Measurements from ENCODE around the gene ACSBG1. TPM values are rescaled to one million over a fixed set of nuclear protein-coding genes. Genes with fewer than 3 reads are reported as not detected.

ACSBG1 gene
- total and polyA plus RNA-seq, 10 of the 15 experiments (the other 5 are each of a cell fraction or from before 2014, with no cell fraction given) = 0.11 to 0.75 (median 0.42) TPM

DNA sequence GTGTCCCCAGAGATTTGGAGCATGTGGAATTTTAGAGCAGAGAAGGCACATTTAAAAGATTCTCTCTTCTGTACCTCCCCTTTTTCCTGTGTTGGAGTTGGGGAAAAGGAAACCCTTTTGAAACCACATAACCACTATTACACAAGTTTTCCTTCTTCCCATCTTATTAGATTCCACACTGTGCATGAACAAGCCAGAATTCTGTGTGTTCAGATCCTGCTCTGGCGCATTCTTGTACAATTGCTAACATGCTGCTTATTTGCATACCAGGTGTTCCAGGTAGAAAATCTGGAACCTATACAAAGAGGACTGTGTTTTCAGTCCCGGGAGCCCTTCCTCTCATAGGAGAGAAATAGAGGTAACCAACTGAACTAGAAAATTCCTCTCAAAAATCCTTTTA, 100.6 kb downstream of the ACSBG1 start:
- H3K36me3 ChIP-seq (ENCODE audit: control insufficient read depth in 2 of 2, insufficient read depth in 2 of 2, low read length in 1 of 2) = no peaks in the 10 kb centered on the region
- no peak for ATAC-seq
- no peaks in the 10 kb centered on the region for H3K79me2 ChIP-seq (ENCODE audit: control insufficient read depth, insufficient read depth, low read length)
- ChIA-PET CTCF (interaction anchor here (0.6 to 7.6 kb wide), 3 partner anchors 14 to 198 kb away, joined by 3 to 70 read pairs (median 3); no protein-coding TSS in a partner anchor), RAD21 (ENCODE audit: unreplicated experiment) (interaction anchor here (1.0 to 9.5 kb wide), 4 partner anchors 15 to 105 kb away, joined by 3 to 147 read pairs (median 4); partner anchors contain the start of gene IDH3A), POLR2A (no interaction called here), SMC1A (ENCODE audit: uncharacterized antibody, unreplicated experiment) (interaction anchor here (0.6 to 4.4 kb wide), 5 partner anchors 15 to 61 kb away, joined by 3 to 57 read pairs (median 16); no protein-coding TSS in a partner anchor)
- DNase-seq (ENCODE audit: low read depth, low spot score) = no peak
- intact Hi-C loops (cut with micrococcal nuclease; ENCODE audit: unreplicated experiment) = no loop called here
- H3K9ac ChIP-seq (ENCODE audit: control insufficient read depth, insufficient read depth, low read length) = no peak overlapping the region
- H3K4me1 ChIP-seq (ENCODE audit: control insufficient read depth, insufficient read depth, low read length) = peaks cover 5% of the 10 kb centered on the region
- in situ Hi-C loops (cut with MboI) = no loop called here
- no peak overlapping the region for H2AFZ ChIP-seq (ENCODE audit: control insufficient read depth, low read depth, low read length)
- 100% methylated on average over 2 of the region's 2 CpGs for WGBS (ENCODE audit: insufficient coverage, insufficient replicate concordance, low lambda C conversion rate, missing lambda C conversion rate)
- no peaks in the 10 kb centered on the region for H3K9me3 ChIP-seq (replicated peaks; ENCODE audit: control insufficient read depth, insufficient read depth, low read length)
- TF ChIP-seq, protein P1, sequence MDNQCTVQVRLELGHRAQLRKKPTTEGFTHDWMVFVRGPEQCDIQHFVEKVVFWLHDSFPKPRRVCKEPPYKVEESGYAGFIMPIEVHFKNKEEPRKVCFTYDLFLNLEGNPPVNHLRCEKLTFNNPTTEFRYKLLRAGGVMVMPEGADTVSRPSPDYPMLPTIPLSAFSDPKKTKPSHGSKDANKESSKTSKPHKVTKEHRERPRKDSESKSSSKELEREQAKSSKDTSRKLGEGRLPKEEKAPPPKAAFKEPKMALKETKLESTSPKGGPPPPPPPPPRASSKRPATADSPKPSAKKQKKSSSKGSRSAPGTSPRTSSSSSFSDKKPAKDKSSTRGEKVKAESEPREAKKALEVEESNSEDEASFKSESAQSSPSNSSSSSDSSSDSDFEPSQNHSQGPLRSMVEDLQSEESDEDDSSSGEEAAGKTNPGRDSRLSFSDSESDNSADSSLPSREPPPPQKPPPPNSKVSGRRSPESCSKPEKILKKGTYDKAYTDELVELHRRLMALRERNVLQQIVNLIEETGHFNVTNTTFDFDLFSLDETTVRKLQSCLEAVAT (IDR thresholded peaks at IDR 0.05) = no peak
- no peak for TF ChIP-seq JUNB (IDR thresholded peaks at IDR 0.05)
- H4K20me1 ChIP-seq (ENCODE audit: control insufficient read depth, insufficient read depth) = no peaks in the 10 kb centered on the region
- no peak overlapping the region for H3K27ac ChIP-seq (ENCODE audit: control insufficient read depth, insufficient read depth)
- H3K27me3 ChIP-seq (replicated peaks in 1 of 2; ENCODE audit: control insufficient read depth in 2 of 2, insufficient read depth in 2 of 2, low read length in 1 of 2) = no peaks in the 10 kb centered on the region
- H3K4me3 ChIP-seq = no peak overlapping the region
- FAIRE-seq = no peak
- no peak overlapping the region for H3K4me2 ChIP-seq (ENCODE audit: control insufficient read depth, insufficient read depth)
- BruUV-seq (replicated peaks) = no TSS peak

DNA sequence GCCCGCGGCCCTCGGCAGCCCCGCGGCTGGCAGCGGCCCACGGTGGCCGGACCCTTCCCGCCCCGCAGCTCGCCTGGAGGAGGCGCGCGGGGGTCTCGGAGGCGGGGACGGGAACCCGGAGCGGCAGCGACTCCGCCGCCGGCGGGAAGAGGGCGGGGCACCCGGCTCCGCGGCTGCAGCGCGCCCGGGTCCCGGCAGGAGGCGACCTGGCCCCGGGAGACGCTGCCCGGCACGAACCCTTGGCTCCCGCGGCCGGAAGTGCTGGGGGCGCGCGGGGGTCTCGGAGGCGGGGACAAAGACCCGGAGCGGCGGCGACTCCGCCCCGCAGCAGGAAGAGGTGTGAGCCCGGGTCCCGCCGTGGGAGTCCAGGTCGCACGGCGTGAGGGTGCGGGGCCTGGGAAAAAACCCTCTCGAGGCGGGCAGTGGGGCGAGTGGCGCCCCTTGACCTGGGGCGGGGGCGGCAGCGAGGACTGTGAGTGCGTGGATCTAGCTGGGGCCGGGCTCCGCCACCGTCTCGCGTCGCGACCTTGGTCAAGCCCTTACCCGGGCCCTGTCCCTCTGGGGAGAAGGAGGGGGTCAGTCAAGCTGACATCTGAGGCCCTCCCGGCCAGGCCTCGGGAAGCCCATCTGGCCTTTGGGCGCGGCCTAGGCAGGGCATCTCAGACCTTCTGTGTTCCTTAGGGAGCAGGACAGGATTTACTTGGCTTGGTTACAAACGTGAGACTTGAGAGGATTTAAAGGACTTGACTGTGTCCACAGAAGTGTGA, 102.9 kb downstream of the ACSBG1 start, which contains the start of gene CIB2:
CIB2 (minus strand) TSS at position 151 of the 767 bp plus-strand sequence. CDS start 230 bp downstream, outside the sequence.
- Histone ChIP-seq H3K79me2 (ENCODE audit: control insufficient read depth, insufficient read depth, low read length) (no peaks in the 10 kb centered on the region), H3K4me2 (ENCODE audit: control insufficient read depth, insufficient read depth) (peak within 1 kb of the TSS; percentile 89), H3K36me3 (ENCODE audit: control insufficient read depth in 2 of 2, insufficient read depth in 2 of 2, low read length in 1 of 2) (no peaks in the 10 kb centered on the region), H3K27ac (ENCODE audit: control insufficient read depth, insufficient read depth) (peak within 1 kb of the TSS; percentile 72), H3K4me3 (peak within 1 kb of the TSS; percentile 88), H2AFZ (ENCODE audit: control insufficient read depth, low read depth, low read length) (peak within 1 kb of the TSS; percentile 88), H3K9ac (ENCODE audit: control insufficient read depth, insufficient read depth, low read length) (peak within 1 kb of the TSS; percentile 91), H3K27me3 (replicated peaks in 1 of 2; ENCODE audit: control insufficient read depth in 2 of 2, insufficient read depth in 2 of 2, low read length in 1 of 2) (no peaks in the 10 kb centered on the region), H3K4me1 (ENCODE audit: control insufficient read depth, insufficient read depth, low read length) (peaks cover 5% of the 10 kb centered on the region), H4K20me1 (ENCODE audit: control insufficient read depth, insufficient read depth) (no peaks in the 10 kb centered on the region), H3K9me3 (replicated peaks; ENCODE audit: control insufficient read depth, insufficient read depth, low read length) (no peaks in the 10 kb centered on the region)
- SMC1A ChIA-PET (ENCODE audit: uncharacterized antibody, unreplicated experiment) = interaction anchor here (0.6 to 4.4 kb wide), 20 partner anchors 8 to 110 kb away, joined by 3 to 57 read pairs (median 4); partner anchors contain the start of gene IDH3A
- in situ Hi-C loops (cut with MboI) (no loop called here), intact Hi-C loops (cut with micrococcal nuclease; ENCODE audit: unreplicated experiment) (loop anchor here (1.0 to 2.0 kb wide), 3 partner anchors 17 to 110 kb away; partner anchors contain the start of gene IDH3A)
- RAD21 ChIA-PET (ENCODE audit: unreplicated experiment) = interaction anchor here (0.6 to 9.5 kb wide), 23 partner anchors 8 to 167 kb away, joined by 3 to 147 read pairs (median 4); partner anchors contain the start of gene IDH3A
- ATAC-seq = peak; percentile 93
- POLR2A ChIA-PET = interaction anchor here (0.7 to 1.1 kb wide), 6 partner anchors 10 to 64 kb away, joined by 3 to 9 read pairs (median 4); partner anchors contain the start of gene IDH3A
- CTCF ChIA-PET = interaction anchor here (0.6 to 7.0 kb wide), 29 partner anchors 9 to 291 kb away, joined by 3 to 200 read pairs (median 4); partner anchors contain the start of genes DNAJA4 and IDH3A
- WGBS (ENCODE audit: insufficient coverage, insufficient replicate concordance, low lambda C conversion rate, missing lambda C conversion rate) = 2% methylated on average over 68 of the region's 79 CpGs
- BruUV-seq (replicated peaks) = TSS peak; percentile 89
- FAIRE-seq = no peak
- no peak for DNase-seq (ENCODE audit: low read depth, low spot score)
- TF ChIP-seq, protein P2, sequence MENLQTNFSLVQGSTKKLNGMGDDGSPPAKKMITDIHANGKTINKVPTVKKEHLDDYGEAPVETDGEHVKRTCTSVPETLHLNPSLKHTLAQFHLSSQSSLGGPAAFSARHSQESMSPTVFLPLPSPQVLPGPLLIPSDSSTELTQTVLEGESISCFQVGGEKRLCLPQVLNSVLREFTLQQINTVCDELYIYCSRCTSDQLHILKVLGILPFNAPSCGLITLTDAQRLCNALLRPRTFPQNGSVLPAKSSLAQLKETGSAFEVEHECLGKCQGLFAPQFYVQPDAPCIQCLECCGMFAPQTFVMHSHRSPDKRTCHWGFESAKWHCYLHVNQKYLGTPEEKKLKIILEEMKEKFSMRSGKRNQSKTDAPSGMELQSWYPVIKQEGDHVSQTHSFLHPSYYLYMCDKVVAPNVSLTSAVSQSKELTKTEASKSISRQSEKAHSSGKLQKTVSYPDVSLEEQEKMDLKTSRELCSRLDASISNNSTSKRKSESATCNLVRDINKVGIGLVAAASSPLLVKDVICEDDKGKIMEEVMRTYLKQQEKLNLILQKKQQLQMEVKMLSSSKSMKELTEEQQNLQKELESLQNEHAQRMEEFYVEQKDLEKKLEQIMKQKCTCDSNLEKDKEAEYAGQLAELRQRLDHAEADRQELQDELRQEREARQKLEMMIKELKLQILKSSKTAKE (IDR thresholded peaks at IDR 0.05; ENCODE audit: low read depth, poor library complexity, severe bottlenecking) = no peak
- TF ChIP-seq CHD2 (IDR thresholded peaks at IDR 0.05; ENCODE audit: borderline replicate concordance, low read depth, low read length) = no peak
- no peak for TF ChIP-seq TCF3 (IDR thresholded peaks at IDR 0.05; ENCODE audit: borderline replicate concordance, insufficient read depth, low read depth, low read length)
- no peak for TF ChIP-seq EP300 (IDR thresholded peaks at IDR 0.05; ENCODE audit: borderline replicate concordance in 1 of 2, control insufficient read depth in 1 of 2, low read depth in 2 of 2, low read length in 2 of 2)
- TF ChIP-seq NFXL1 (IDR thresholded peaks at IDR 0.05; ENCODE audit: borderline replicate concordance) = no peak
- TF ChIP-seq SMAD1 (IDR thresholded peaks at IDR 0.05; ENCODE audit: low read depth, partially characterized antibody) = no peak
- TF ChIP-seq RB1 (IDR thresholded peaks at IDR 0.05; ENCODE audit: borderline replicate concordance) = peak; percentile 93; the same call in 1 of the 2 replicates
- no peak for TF ChIP-seq ETV6 (conservative IDR thresholded peaks at IDR 0.05 in 1 of 2, IDR thresholded peaks at IDR 0.05 in 1 of 2; ENCODE audit: borderline replicate concordance in 1 of 2, low read depth in 1 of 2)

Measured in GM12878 (cell line).